HepG2 (cell line): Measurements from ENCODE around the gene NFKB1. TPM values are rescaled to one million over a fixed set of nuclear protein-coding genes. Genes with fewer than 3 reads are reported as not detected.

Experiments
- ATAC-seq: fragments of 200-7000 bp; cut with Tn5 transposase; 3 replicates; pipeline ENCODE4 v1.9.1; 2020; ENCODE audit warnings: mild to moderate bottlenecking, moderate library complexity
- BruUV-seq: library from RNA; stranded (reverse); fragments of 400-500 nt; replicated peaks from 2 replicates; lab custom pipeline; 2021; lab: Mats Ljungman, UMichigan
- CTCF ChIA-PET: fragments of 300-600 bp; formaldehyde crosslinking; extraction: SDS; loops from one replicate; lab custom pipeline; 2021; ENCODE audit warnings: low total read pairs, inconsistent platforms, low intra/inter-chr PET ratio; lab: Yijun Ruan, JAX
- POLR2A ChIA-PET: fragments of 350-600 bp; sonication (Branson Sonifier 250); formaldehyde crosslinking; loops from one replicate; lab custom pipeline; 2020; ENCODE audit warnings: antibody characterized with exemption, inconsistent platforms; lab: Yijun Ruan, JAX
- DNase-seq: peaks from one replicate; pipeline ENCODE4 v3.0.0-alpha.2; 2015; ENCODE audit warnings: low spot score
- FAIRE-seq: peaks from 3 replicates; lab custom pipeline; 2011; peaks lifted over from hg19 to GRCh38; lab: Jason Lieb, UNC
- H2AFZ ChIP-seq: one replicate; pipeline ENCODE4 v1.6.1; 2011; ENCODE audit warnings: low read length, inconsistent platforms
- H3K27ac ChIP-seq: fragments of 300-600 bp; 3 replicates; pipeline ENCODE4 v1.8.0; 2011; ENCODE audit warnings: mixed run types, mild to moderate bottlenecking, mixed read lengths, low read length, inconsistent platforms; ENCODE audit not compliant: insufficient read depth; ENCODE audit errors: extremely low read length
- H3K27me3 ChIP-seq, 2 experiments: fragments of 200-600 bp in 1 of 2; 2 replicates in 1 of 2; 3 replicates in 1 of 2; pipeline versions ENCODE4 v1.6.0 to v1.8.0; 2011; ENCODE audit warnings: low read length in 2 of 2, mild to moderate bottlenecking in 2 of 2, moderate library complexity in 2 of 2, inconsistent platforms in 1 of 2; ENCODE audit not compliant: insufficient read depth in 2 of 2, control insufficient read depth in 1 of 2
- H3K36me3 ChIP-seq, 2 experiments: fragments of 200-600 bp in 1 of 2; replicated peaks in 1 of 2; 2 replicates in 1 of 2; 3 replicates in 1 of 2; pipeline versions ENCODE4 v1.5.1 to v1.8.0; 2011; ENCODE audit warnings: low read length in 2 of 2, inconsistent platforms in 1 of 2; ENCODE audit not compliant: insufficient read depth in 2 of 2, control insufficient read depth in 1 of 2
- H3K4me1 ChIP-seq: 2 replicates; pipeline ENCODE4 v1.5.1; 2012; ENCODE audit warnings: low read length, inconsistent platforms; ENCODE audit not compliant: insufficient read depth
- H3K4me2 ChIP-seq: 2 replicates; pipeline ENCODE4 v1.6.0; 2011; ENCODE audit warnings: low read depth, low read length, inconsistent platforms
- H3K4me3 ChIP-seq, 3 experiments: fragments of 200-600 bp in 1 of 3; sonication (generic), shearing (Covaris generic) in 1 of 3; replicated peaks in 1 of 3; 2 replicates each; pipeline ENCODE4 v1.5.1; 2011 to 2016; ENCODE audit warnings: low read length in 3 of 3, inconsistent platforms in 2 of 3, low read depth in 2 of 3, mild to moderate bottlenecking in 2 of 3, control low read depth in 1 of 3, mixed read lengths in 1 of 3; ENCODE audit not compliant: insufficient read depth in 1 of 3
- H3K79me2 ChIP-seq: one replicate; pipeline ENCODE4 v1.6.1; 2011; ENCODE audit warnings: low read length, inconsistent platforms; ENCODE audit not compliant: insufficient read depth
- H3K9ac ChIP-seq: 2 replicates; pipeline ENCODE4 v1.6.0; 2011; ENCODE audit warnings: mild to moderate bottlenecking, low read depth, low read length, inconsistent platforms; ENCODE audit not compliant: insufficient read depth
- H3K9me3 ChIP-seq: 2 replicates; pipeline ENCODE4 v1.5.1; 2012; ENCODE audit warnings: mild to moderate bottlenecking, low read length
- H4K20me1 ChIP-seq: 2 replicates; pipeline ENCODE4 v1.6.0; 2011; ENCODE audit warnings: inconsistent platforms, mild to moderate bottlenecking, low read length, moderate library complexity; ENCODE audit not compliant: insufficient read depth
- POGK ChIP-seq: sonication (generic); formaldehyde crosslinking; conservative IDR thresholded peaks from 2 replicates; pipeline ENCODE4 v1.8.0; 2022; ENCODE audit warnings: mild to moderate bottlenecking, moderate library complexity, missing genetic modification reagents
- RFX5 ChIP-seq: IDR thresholded peaks from 2 replicates; pipeline ENCODE4 v1.6.1; 2011; ENCODE audit warnings: low read depth, low read length, improper control_type of control experiment
- ZNF609 ChIP-seq: sonication (generic); formaldehyde crosslinking; IDR thresholded peaks from 2 replicates; pipeline ENCODE4 v1.4.0; 2020; ENCODE audit warnings: mild to moderate bottlenecking, missing genetic modification reagents, borderline replicate concordance
- ZNF660 ChIP-seq: sonication (generic); formaldehyde crosslinking; IDR thresholded peaks from 2 replicates; pipeline ENCODE4 v1.5.1; 2020; ENCODE audit warnings: mild to moderate bottlenecking, low read depth, missing genetic modification reagents, borderline replicate concordance
- WGBS: methylation state at CpG from one replicate; pipeline ENCODE4 v1.1.6; 2017; ENCODE audit warnings: low lambda C conversion rate; 5-methylcytosine and 5-hydroxymethylcytosine counted together
- in situ Hi-C: cut with HindIII; loops from 2 replicates; pipeline ENCODE4 v1.10.0; 2017; ENCODE audit warnings: low pct_unique_long_range_greater_than_20kb; ENCODE audit not compliant: extremely low pct_ligation_motif_present
- intact Hi-C: fragments of 100-400 bp; cut with micrococcal nuclease; formaldehyde crosslinking; loops from one replicate; pipeline ENCODE4 v1.10.0; 2022; ENCODE audit not compliant: unreplicated experiment
- polyA plus RNA-seq, 8 experiments: library from polyadenylated mRNA; depleted of rRNA in 3 of 8; stranded (reverse) in 7 of 8; unstranded in 1 of 8; fragments of >200 nt; fragmentation: Illumina TruSeq in 4 of 8; extraction: Trizol in 4 of 8; gene quantifications; 2 replicates each; pipeline versions ENCODE4 v1.2.1 to v1.2.3, GENCODE V29; 2011 to 2016; ENCODE audit warnings: low read depth in 4 of 8, missing spikeins in 1 of 8, mixed read lengths in 1 of 8; ENCODE audit not compliant: insufficient read depth in 1 of 8
- total RNA-seq, 5 experiments: library from RNA; depleted of rRNA; stranded (reverse); fragments of >200 nt; fragmentation: Illumina TruSeq; extraction: Trizol; gene quantifications; 2 replicates each; pipeline ENCODE4 v1.2.3, GENCODE V29; 2016; ENCODE audit warnings: low read depth in 1 of 5

The NFKB1 gene
- total and polyA plus RNA-seq, 2 of the 13 experiments (the other 11 are each of a cell fraction or from before 2014, with no cell fraction given) = 15.4 to 31.6 TPM

GRCh38 chr4:102525504-102525903, 24.3 kb downstream of the NFKB1 start:
- CTCF ChIA-PET = no interaction called here
- in situ Hi-C loops (no loop called here), intact Hi-C loops (no loop called here)
- H3K9ac ChIP-seq = no peak overlapping the region
- FAIRE-seq (no peak), DNase-seq (no peak), ATAC-seq (no peak)
- peaks cover 3 to 6% of the 10 kb centered on the region in 2 experiments; a peak in 3 of 5 replicates for H3K36me3 ChIP-seq
- POLR2A ChIA-PET = no interaction called here
- peaks cover 29% of the 10 kb centered on the region for H3K79me2 ChIP-seq
- no peak overlapping the region for H3K27ac ChIP-seq
- no peaks in the 10 kb centered on the region for H3K27me3 ChIP-seq
- TF ChIP-seq POGK (no peak), ZNF609 (CRISPR knock-in tag) (no peak), RFX5 (no peak), ZNF660 (CRISPR knock-in tag) (no peak)
- H3K9me3 ChIP-seq = no peaks in the 10 kb centered on the region
- H3K4me2 ChIP-seq = no peak overlapping the region
- WGBS = 96% methylated on average over 1 of the region's 1 CpG
- no peak overlapping the region for H3K4me3 ChIP-seq
- no peaks in the 10 kb centered on the region for H3K4me1 ChIP-seq
- BruUV-seq = no TSS peak
- H4K20me1 ChIP-seq = no peaks in the 10 kb centered on the region
- no peak overlapping the region for H2AFZ ChIP-seq
